GM21529 (cell line): ENCODE data around the gene UBE2G2.

Experiments used
- ATAC-seq: cut with Tn5 transposase; IDR thresholded peaks from one replicate; pipeline ENCODE4 v1.9.1; 2021; ENCODE audit not compliant: unreplicated experiment

Gene UBE2G2

DNA sequence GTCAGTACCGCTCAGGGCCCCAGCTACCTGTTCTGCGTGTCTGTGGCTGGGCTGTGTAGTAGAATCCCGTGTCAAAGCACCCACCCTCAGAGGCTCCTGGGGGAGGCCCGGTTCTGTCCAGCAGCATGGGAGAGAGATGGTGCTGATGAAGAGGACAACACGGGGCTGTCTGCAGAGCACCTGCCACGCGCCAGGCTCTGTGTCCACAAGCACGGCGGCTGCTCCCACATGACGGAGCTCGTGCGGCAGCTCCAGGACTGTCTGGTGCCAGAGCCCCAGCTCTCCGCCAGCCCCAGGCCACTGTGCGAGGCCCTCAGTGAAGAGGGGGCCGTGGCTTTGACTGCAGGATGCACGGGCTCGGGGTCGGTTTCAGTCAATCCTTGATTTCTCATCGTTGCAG lies 48.3 kb downstream of the UBE2G2 start:
- no peak for ATAC-seq

GRCh38 chr21:44752671-44753235 lies 48.9 kb downstream of the UBE2G2 start:
- no peak for ATAC-seq

DNA sequence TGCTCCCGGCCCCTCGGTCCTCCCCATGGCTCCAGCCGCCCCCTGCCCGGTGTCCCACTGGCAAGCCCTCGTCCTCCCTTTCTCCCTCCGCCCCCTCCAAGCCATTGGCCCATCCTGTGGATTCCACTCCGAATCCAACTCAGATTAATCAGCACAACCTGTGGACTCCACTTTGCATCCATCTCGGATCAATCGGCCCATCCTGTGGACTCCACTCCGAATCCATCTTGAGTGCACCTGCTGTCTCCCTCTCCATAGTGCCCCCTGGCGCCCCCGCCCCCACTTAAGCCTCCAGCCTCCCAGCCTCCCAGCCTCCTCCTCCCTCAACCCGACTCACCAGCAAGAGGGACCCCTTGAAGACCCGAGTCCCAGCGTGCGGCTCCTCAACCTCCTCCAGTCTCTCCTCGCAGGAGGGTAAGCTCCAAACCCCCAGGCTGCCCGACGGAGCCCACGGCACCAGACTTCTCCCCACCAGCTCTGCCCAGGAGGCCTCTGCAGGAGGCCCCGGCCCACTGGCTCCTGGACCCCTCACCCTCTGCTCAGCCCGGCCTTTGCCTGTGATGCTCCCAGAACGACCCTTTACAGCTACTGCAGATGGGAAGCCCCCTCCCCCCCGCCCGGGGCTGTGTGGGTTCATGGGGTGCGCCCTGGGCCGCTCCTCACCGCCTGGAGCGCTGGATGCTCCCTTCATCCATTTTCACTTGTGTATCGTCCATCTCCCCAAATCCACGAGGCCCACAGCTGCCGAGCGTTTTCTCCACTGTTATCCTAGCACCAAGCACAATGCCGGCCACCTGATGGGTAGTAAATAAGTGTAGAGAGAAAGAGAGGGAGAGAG lies 49.6 kb downstream of the UBE2G2 start:
- no peak for ATAC-seq

DNA sequence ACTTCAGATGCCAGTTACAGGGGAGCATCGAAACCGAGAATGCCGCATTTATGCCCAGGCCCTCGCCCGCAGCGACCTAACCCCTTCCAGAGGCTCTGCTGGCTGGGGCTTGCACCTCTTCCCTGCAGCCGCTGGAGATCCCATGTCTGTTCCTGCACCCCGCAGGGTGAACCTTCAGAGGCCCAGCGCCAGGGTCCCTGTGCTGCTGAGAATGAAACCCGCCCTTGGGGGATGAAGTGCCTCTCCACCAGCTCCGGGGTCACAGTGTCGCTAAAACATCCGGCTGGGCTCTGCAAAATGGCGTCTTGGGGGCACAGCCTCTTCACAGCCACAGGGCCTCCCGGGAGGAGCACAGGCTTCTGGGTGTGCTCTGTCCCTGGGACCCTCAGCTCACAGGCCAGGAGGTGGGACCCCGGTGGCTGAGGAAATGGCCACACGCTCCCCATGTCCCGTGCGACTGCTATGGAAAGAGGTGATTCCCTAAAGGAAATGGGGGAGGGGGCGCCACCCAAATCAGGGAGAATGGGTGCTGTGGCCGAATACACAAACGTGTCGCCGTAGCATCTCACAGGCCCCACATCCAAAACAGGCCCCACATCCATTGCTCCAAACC lies 50.3 kb downstream of the UBE2G2 start:
- no peak for ATAC-seq

GRCh38 chr21:44750675-44751025 lies 51.0 kb downstream of the UBE2G2 start:
- no peak for ATAC-seq

GRCh38 chr21:44749759-44750674 lies 51.6 kb downstream of the UBE2G2 start:
- no peak for ATAC-seq

DNA sequence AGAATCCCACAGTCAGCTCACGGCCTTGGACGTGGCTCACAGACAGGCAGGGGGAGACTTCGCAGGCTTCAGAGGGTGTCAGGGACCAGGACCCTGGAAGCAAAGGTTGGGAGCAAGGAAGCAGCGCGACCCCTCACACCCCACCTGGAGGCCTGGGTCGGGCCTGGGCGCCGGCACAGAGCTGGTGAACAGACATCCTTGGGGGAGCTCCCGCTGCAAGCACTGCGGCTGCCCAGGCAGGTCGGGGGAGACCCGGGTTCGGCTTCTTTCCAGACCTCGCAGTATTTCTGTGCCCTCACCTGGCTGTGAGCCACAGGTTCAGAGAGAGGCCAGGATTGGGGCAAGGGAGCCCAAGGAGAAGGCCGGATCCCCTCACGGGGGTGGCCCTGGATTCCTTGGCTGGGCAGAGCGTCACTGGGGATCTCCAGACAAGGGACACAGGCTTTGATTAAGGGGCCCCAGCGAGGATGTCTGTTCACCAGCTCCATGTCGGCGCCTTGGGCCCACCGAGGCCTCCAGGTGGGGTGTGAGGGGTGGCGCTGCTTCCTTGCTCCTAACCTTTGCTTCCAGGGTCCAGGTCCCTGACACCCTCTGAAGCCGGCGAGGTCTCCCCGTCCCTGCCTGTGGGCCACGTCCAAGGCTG lies 52.4 kb downstream of the UBE2G2 start:
- ATAC-seq = no peak

DNA sequence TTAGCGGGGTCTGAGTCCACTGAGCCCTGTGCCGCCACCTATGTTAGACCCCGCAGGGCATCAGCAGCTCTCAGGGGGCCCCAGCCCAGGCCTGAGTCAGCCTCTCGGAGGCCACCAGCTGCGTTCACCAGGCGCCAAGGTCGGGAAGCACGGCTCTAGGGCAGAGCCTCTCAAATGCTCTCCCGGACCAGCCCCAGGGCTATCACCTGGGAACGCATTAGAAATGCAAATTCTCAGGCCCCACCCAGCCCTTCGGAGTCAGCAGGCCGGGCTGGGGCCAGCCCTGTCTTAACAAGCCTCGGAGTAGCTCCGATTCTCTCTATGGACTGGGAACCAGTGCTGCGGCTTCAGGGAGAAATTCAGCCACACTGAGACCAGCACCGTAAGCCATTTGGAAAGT lies 53.0 kb downstream of the UBE2G2 start:
- no peak for ATAC-seq

GRCh38 chr21:44742418-44743153 lies 59.0 kb downstream of the UBE2G2 start:
- ATAC-seq = no peak

DNA sequence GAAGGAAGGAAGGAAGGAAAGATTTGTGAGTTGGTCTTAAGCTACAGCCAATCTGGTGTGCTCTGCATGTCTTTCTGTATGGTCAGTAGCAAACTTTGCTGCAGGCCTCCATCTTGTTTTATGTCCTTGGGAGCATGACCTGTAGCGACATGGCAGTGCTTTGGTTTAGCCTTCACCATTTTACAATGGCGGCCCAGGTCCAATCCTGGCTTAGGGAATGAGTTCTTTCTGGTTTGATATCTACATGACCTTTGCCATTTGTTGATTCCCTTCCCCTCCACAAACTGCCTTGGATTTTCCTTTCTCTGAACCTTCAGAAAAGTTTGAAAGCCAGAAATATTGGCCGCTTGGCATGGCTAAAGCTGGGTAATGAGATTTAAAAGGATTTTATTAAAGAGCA lies 59.7 kb downstream of the UBE2G2 start:
- no peak for ATAC-seq

DNA sequence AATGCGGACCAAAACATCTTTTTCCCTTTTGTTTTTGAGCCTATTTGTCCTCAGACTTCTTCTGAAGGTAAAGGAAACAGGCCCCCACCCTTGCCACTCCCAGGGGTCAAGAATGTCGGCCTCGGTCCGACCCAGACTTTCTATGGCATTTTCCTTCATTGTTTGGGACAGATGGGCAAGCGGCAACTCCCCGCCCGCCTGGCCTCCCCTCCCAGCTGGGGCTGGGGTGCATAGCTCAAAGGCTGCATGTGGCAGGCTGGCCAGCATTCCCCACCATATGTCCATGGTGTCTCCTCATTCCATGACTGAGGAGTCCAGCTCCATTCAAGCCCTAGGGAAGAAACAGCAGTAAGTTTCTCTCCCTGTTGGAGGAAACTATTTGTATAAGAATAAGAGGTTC lies 60.9 kb downstream of the UBE2G2 start:
- ATAC-seq = no peak

DNA sequence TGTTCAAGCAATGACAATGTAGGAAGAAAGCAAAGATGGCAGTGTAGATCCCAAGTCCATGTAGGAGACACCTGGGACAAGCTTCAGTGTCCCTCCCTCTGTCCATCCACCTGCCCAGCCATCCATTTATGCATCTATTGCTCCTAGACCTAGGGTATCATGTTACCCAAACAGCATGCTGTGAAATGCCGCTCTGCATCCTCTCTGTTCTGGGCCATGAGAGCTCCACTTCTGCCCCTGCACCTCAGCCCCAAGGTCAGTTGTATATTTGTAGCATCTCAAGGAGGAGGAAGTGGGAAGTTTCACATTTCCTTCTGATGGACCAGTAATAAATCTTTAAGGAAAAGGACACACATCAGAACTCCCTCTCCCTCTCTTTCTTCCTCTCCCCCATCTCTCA lies 62.3 kb downstream of the UBE2G2 start:
- no peak for ATAC-seq

- ATAC-seq = no peak
Observed at GRCh38 chr21:44738621-44739020, 63.0 kb downstream of the UBE2G2 start.

DNA sequence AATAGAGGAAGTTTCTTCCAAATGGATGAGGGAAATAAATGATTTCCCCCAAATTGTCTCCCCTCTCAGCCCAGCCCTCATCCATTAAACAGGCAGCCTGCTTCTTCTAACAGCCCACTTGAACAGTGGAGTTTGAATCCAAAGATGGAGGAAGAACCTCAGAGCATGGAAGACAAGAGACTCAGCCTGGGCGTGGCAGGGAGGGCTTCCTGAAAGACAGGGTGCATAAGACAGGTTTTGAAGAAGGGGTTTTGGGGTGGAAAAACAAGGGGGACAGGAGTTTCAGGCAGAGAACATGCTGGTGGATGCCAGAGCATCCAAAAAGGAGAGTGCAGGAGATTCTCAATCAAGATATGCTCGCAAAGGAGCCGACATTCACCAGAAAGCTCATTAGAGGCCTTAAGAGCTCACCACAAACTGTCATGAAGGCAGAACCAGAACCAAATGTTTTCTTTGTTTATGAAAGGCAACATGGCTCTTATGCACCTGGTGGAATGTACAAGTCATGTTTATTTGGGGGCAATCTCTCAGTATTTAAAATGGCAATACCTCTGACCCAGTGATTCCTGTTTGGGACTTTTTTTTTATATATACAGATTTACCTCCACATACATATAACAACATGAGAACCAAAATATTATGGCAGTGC lies 63.8 kb downstream of the UBE2G2 start:
- no peak for ATAC-seq

DNA sequence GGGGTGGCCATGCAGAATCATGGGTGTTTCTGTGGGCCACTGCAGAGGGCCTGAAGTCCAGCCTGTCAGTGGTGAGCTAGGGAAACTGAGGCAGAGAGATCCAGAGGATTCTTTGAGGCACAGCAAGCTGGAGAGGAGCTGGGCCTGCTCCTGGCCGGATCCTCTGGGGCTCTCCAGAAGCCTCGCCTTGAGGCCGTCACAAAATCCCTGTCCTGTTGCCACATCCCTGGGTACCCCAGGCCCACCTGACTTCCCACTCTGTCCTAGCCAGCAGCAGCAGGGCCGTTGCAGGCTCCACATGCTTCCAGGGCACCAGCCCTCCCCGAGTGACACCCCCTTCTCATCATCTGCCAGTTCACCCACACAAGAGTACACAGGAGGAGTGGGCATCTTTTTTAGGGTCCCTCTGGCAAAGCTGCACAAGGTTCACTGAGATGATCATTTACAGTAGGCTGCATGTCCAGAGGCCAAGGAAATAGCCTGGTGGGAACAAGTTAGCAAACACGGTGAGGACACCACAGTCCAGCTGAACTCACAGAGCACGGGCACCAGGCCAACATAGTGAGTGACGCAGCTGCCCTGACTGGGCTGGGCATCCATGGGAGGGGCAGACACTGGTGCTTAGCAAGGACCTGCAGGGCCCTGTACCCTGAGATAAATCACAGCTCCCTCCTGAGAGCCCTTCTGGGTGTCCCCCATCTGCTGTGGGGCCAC lies 65.2 kb downstream of the UBE2G2 start:
- ATAC-seq = no peak

GRCh38 chr21:44735821-44736220 lies 65.8 kb downstream of the UBE2G2 start:
- no peak for ATAC-seq

DNA sequence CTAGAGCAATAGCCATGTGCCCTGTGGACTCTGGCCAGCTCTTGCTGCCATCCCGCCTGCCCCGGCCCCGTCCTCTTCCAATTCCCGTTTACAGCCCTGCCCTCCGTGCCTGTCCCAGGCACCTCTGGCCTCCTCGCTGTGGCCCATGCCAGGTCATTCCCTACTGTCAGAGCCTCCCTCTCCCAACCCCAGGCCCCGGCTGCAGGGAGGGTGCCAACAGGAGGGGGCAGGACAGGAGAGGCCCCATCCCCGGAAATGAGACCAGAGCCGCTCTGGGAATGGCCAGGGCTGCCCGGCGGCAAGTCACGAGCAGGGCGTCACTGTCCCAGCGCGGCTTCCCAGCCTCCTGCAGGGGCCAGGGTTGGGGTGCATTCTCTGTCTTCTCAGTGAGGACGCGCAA lies 66.8 kb downstream of the UBE2G2 start:
- ATAC-seq = no peak

- ATAC-seq = no peak
Observed at GRCh38 chr21:44734026-44734745, 67.4 kb downstream of the UBE2G2 start.
